GM21825 (cell line): ENCODE measurements around the gene RNF207.

ENCODE experiments used
- ATAC-seq: cut with Tn5 transposase; IDR thresholded peaks from one replicate; pipeline ENCODE4 v1.9.1; 2021; ENCODE audit warnings: mild to moderate bottlenecking, moderate library complexity; ENCODE audit not compliant: unreplicated experiment

RNF207 gene

GRCh38 chr1:6247651-6248050 is 41.7 kb downstream of the RNF207 start:
- ATAC-seq: no peak

GRCh38 chr1:6248161-6248776 is 42.4 kb downstream of the RNF207 start:
- no peak for ATAC-seq

GRCh38 chr1:6248932-6249738 is 43.2 kb downstream of the RNF207 start:
- ATAC-seq: no peak

GRCh38 chr1:6249739-6250689 is 44.1 kb downstream of the RNF207 start:
- no peak for ATAC-seq

GRCh38 chr1:6251233-6251632 is 45.3 kb downstream of the RNF207 start:
- ATAC-seq: no peak

- no peak for ATAC-seq
These were observed 45.9 kb downstream of the RNF207 start for GRCh38 chr1:6251681-6252373.

- no peak for ATAC-seq
These were observed 46.4 kb downstream of the RNF207 start for GRCh38 chr1:6252374-6252710.

- ATAC-seq: no peak
These were observed 47.5 kb downstream of the RNF207 start for GRCh38 chr1:6253380-6253779.

GRCh38 chr1:6254691-6255090 is 48.8 kb downstream of the RNF207 start:
- ATAC-seq: no peak

GRCh38 chr1:6256645-6257044 is 50.7 kb downstream of the RNF207 start:
- ATAC-seq: no peak

GRCh38 chr1:6257541-6258069 is 51.7 kb downstream of the RNF207 start:
- ATAC-seq: no peak

GRCh38 chr1:6258675-6259074 is 52.8 kb downstream of the RNF207 start:
- no peak for ATAC-seq

- no peak for ATAC-seq
These were observed 53.8 kb downstream of the RNF207 start for GRCh38 chr1:6259491-6260362.

GRCh38 chr1:6260433-6260934 is 54.6 kb downstream of the RNF207 start:
- ATAC-seq: no peak

GRCh38 chr1:6260961-6261614 is 55.2 kb downstream of the RNF207 start, which contains the start of gene GPR153:
Gene GPR153, minus strand, starts transcription at chr1:6261098. Its CDS starts 6,193 bp downstream, at chr1:6254905.
- no peak for ATAC-seq

GRCh38 chr1:6261615-6261995 is 55.7 kb downstream of the RNF207 start:
- ATAC-seq: no peak

- ATAC-seq: no peak
These were observed 56.9 kb downstream of the RNF207 start for GRCh38 chr1:6262555-6263420.

- no peak for ATAC-seq
These were observed 57.8 kb downstream of the RNF207 start for GRCh38 chr1:6263716-6264115.
